Smooth muscle cell of the brain vasculature (primary cell): ENCODE measurements around the gene GNL2.
"Not testable (repeated sequence)": the region's sequence is repeated elsewhere in the genome, so short reads cannot be mapped to it uniquely, and the experiment has no call there.

Source experiments
- DNase-seq: peaks from one replicate; pipeline ENCODE4 v3.0.0-alpha.2; 2012; ENCODE audit warnings: low read depth, low spot score

The GNL2 gene

DNA sequence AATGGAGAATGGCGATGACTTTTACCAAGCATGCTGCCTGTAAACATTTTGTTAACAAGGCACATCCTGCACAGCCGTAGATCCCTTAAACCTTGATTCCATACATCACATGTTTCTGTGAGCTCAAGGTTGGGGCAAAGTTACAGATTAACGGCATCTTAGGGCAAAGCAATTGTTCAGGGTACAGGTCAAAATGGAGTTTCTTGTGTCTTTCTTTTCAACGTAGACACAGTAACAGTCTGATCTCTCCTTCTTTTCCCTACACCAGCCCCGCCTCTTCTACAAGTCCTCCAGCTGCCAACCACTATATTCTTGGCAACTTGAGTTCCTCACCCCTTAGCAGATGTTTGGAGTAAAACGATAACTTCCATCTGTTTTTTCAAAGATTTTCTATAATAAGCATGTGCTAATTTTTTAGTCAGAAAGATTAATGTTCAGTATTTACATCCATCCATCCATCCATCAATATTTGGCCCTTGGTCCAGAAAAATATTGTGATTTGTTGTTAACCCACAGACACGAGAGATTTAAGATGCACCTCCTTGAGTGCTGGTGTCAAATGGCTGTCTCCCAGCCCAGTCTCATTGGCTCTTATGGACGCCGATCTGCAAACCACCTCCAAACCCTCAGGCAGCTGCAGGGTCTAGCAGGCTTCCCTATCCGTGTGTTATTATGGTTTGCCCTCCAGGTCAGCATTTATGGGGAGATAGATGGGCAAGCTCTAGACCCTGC lies 35.2 kb downstream of the GNL2 start:
- DNase-seq: no peak

DNA sequence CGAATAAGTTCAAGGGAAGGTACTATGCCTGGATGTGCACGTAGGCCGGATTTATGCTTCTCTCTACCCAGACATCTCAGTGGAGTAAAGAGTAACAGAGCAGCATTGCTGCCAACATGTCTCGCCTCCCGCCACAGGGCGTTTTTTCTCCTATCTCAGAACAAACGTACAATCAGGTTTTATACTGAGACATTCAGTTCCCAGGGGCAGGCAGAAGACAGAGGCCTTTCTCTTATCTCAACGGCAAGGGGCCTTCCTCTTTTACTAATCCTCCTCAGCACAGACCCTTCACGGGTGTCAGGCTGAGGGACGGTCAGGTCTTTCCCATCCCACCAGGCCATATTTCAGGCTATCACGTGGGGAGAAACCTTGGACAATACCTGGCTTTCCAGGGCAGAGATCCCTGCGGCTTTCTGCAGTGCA lies 35.8 kb downstream of the GNL2 start:
- DNase-seq: not testable (repeated sequence)

DNA sequence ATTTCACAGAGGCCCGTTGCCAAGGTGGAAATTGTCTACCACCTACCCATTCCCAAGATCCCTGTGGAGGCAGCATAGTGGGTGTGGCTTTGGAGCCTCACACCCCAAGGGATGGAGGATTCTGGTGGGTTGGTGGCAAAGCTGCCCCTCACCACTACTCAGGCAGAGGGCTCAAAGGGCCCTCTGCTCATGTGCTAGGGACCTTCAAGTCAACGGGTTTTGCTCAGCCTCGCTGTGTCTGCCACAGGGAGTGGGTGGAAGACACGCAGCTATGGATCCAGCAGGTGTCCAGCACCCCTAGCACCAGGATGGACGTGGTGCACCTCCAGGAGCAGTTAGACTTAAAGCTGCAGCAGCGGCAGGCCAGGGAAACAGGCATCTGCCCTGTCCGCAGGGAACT lies 36.7 kb downstream of the GNL2 start:
- no peak for DNase-seq

DNA sequence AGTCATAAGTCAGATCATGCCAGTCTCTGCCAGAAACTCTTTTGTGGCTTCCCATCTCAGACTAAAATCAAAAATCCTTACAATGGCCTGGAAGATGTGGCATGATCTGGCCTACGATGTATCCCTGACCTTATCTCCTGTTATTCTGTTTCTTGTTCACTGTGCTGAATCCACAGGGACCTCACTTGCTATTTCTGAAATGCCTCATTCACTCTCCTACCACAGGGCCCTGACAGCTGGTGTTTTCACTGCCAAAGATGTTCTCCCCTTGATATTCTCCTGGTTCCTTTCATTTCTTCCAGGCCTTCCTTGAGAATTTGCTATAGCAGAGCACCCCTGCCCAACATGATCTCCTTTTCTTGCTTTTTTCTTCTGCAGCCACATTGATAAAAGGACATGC lies 37.3 kb downstream of the GNL2 start:
- DNase-seq: no peak

DNA sequence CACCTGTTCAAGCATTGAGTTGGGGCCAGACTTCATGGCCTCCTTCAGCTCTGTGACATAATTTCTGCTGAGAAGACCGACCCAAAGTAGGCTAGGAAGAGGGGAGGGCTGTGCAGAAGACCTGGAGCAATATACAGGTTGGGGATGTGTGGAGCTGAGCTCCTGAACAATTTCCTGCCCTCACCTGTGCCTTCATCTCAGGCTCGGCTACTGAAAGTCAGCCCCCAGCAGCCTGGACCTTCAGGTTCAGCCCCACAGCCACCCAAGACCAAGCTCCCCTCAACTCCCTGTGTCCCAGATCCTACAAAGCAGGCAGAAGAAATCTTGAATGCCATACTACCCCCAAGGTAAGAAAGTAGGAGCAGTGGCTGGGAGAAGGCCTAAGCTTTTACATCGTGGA lies 38.3 kb downstream of the GNL2 start:
- DNase-seq: no peak

DNA sequence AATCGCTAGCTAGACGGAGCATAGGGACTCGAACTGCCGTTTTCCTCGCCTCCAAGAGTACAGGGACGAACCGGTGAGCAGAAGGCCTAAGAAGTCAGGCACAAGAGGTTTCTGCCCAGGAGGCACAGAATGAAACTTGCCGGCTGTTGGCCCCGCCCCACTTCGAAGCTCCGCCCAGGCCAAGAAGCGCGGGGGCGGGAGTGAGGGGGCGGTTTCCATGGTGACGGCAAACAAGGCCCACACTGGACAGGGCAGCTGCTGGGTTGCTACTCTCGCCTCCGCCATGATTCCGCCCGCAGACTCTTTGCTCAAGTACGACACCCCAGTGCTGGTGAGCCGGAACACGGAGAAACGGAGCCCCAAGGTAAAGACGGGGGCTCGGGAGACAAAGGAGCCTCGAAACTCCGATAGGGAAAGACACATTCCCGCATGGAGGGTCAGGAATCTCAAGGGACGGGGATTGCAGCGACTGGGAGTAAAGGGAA lies 39.0 kb downstream of the GNL2 start, which contains the start of gene DNALI1:
DNALI1 (plus strand) TSS at position 229 of the 485 bp plus-strand sequence; CDS start at position 284, 55 bp downstream.
- DNase-seq: peak; percentile 67

DNA sequence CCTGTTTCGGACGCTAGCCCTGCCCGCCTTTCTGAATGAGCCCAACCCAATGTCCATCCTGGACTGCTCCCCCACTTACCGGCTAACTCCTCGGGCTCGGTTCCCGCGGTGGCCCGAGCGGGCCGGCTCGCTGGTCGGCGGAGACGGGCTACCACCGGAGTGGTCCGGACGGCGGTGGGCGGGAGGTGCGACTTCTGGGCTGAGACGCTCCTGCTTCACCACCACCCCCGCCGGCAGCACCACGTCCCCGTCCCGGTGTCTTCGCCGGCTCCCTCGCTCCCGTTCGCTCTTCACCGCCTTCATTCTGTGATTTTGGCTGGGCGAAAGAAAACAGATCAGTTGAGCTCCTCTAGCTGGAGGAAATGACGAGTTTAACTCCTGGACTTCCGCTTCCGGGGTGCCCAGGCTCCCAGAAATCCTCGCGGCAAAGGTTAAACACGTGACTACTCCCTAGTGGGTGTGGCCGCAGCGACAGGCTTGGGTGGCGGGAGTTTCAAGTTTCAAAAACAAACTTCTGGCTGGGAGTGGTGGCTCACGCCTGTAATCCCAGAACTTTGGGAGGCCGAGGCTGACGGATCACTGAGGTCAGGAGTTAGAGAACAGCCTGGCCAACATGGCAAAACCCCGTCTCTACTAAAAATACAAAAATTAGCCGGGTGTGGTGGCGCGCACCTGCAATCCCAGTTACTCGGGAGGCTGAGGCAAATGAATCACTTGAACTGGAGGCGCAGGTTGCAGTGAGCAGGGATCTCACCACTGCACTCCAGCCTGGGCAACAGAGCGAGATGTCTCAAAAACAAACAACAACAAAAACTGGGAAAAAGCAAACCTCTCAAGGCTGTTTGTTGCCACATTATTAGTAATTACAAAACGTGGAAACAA lies 41.6 kb downstream of the GNL2 start, which contains the start of gene SNIP1:
SNIP1 (minus strand) TSS at position 367 of the 882 bp plus-strand sequence; CDS start at position 303, 64 bp downstream.
- DNase-seq: peak; percentile 80

DNA sequence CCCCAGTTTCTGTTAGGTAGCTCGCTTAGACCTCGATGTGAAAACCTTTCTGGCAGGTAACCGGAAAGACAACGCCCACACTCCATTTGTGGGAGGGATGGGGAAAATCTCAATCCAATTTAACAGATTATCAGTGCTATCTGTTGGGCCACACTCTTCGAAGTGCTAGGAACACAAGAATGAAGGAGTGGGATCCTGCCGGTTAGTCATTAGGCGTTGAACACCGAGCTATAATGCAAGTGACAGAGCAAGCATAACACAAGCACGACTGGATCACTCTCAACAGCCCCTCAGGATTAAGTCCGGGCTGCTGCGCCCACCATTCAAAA lies 42.2 kb downstream of the GNL2 start:
- no peak for DNase-seq

DNA sequence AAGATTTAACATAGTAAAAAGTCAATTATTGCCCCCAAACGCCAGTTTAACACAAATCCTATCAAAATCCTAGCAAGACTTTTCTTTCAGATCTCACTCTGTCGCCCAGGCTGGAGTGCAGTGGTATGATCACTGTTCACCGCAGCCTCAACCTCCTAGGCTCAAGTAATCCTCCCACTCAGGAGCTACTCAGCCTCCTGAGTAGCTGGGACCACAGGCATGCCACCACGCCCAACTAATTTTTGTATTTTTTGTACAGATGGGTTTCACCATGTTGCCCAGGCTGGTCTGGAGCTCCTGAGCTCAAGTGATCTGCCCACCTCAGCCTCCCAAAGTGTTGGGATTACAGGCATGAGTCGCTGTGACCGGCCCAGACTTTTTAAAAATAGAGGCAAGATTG lies 46.4 kb downstream of the GNL2 start:
- no peak for DNase-seq

DNA sequence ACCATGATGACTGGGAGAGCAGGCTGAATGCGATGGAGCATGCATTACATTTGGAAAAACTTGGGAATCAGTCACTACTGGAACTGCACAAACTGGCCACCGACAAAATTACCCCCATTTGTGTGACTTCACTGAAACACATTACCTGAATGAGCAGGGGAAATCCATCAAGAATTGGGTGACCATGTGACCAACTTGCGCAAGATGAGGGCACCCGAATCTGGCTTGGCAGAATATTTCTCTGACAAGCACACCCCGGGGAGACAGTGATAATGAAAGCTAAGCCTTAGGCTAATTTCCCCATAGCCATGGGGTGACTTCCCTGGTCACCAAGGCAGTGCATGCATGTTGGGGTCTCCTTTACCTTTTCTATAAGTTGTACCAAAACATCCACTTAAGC lies 50.7 kb downstream of the GNL2 start:
- no peak for DNase-seq

DNA sequence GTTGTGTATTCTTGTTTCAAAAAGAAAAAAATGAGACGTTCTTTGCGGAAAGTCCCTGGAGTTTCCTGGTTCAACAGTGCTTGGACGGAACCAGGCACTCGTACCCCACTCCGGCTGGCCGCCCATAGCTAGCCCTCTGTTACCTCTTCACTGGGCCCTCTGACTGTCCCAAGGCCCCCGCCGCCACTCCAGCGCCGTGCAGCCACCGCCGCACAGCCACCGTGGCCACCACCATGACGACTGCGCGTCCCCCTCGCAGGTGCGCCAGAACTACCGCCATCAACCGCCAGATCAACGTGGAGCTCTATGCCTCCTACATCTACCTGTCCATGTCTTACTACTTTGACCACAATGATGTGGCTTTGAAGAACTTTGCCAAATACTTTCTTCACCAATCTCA lies 51.2 kb downstream of the GNL2 start:
- DNase-seq: no peak

DNA sequence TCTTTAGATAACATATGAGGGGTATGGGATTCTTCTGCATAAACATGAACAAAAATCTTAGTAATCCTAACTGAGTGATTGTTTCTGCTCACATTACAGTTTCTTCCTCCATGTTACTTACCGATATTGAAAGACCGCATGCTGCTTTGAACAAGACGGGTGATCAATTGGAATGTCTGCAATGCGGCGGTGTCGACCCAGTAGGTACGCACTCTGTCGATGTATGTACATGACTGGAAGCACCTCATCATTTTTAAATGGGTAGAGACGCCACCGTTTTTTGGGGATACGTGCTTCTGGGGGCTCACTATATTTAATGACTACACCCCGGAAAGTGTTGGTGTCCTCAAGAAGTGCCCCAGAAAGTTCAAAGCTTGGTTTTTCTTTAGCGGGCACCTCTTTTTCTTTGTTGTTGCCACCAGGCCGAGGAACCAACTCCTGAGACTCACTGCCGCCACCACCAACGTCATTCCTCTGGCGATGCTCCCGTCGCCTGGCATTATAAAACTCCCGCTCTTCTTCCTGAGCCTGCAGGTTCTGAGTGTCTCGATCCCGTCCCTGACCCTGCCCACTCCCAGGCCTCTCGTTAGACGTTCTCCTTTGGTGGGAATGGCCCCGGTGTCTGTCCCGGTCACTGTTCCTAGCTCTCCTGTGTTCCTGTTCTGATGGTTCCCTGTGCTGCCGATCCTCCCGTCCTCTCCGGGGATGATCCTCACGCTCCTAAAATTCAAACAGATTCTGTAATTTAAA lies 55.5 kb downstream of the GNL2 start:
- DNase-seq: no peak

DNA sequence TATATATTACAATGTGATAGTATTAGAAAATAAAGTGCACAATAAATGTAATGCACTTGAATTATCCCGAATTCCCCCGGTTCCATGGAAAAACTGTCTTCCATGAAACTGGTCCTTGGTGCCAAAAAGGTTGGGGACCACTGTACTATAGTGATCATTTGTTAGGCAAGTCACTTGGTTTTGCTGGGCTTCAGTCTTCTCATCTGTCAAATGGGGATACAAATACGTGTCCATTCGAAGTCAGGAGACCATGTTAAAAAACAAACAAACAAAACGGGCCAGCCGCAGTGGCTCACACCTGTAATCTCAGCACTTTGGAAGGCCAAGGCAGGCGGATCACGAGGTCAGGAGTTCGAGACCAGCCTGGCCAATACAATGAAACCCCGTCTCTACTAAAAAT lies 56.6 kb downstream of the GNL2 start:
- not testable (repeated sequence) for DNase-seq

DNA sequence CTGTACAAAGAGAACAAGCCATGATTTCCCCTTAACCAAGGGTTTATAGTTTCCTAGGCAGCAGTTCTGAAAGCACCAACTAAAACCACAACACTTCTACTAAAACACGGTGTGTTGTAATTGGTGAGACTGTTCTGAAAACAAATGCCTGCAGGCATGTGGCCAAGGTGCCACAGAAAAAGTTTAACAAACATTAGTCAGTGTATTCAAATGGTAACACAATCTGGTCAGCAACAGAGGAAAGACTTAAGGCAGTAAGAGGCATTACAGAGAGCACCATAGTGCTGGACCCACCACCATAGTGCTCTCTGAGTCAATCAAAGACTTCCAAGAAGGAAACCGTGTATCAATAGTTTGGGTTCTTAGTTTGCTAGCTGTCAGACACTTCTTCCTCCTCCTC lies 58.4 kb downstream of the GNL2 start:
- no peak for DNase-seq

DNA sequence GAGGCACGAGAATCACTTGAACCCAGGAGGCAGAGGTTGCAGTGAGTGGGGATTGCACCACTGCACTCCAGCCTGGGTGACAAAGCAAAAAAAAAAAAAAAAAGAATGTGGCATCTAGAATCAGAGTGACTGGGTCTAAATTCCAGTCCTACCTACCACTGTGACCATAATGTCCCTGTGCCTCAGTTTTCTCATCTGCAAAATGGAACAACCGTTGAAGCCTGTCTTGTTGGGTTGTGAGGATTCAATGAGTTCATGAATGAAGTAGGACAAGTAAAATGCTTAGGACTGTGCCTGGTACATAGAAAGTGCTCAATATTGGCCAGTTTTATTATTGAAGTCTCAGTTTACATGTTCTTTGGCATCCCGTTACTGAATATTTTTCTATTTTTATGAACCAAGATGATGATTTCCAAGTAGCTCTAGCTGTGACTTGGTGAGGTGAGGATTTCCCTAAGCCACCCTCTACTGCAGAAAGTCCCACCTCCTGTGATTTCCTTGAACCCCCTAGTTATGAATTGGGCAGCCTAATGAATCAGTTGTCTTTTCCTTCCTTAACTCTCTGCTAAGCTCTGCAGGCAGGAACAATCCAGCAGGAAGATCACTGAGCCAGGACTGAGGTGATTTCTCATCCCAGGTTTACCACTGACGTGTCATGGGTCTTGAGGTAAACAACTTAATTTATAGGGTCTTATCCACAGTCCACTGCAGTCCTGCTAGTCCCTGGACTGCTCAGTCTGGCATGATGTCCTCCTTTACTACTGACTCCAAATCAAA lies 62.2 kb downstream of the GNL2 start:
- no peak for DNase-seq

DNA sequence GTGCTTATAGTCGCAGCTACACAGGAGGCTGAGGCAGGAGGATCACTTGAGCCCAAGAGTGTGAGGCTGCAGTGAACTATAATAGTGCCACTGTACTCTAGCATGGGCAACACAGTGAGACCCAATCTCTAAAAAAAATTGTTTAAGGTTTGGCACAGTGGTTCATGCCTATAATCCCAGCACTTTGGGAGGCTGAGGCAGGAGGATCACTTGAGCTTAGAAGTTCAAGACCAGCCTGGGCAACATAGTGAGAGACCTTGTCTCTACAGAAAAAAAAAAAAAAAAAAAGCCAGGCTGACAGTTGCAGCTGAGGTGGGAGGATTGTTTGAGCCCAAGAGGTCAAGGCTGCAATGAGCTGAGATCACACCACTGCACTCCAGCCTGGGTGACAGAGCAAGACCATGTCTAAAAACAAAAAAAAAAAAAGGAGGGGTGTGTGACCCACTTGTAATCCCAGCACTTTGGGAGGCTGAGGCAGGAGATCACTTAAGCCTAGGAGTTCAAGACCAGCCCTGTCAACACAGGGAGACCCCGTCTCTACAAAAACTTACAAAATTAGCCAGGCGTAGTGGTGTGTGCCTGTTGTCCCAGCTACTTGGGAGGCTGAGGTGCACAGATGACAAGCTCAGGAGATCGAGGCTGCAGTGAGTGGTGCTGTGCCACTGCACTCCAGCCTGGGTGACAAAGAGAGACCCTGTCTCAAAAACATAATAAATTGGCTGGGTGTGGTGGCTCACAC lies 63.1 kb downstream of the GNL2 start:
- DNase-seq: not testable (repeated sequence)

DNA sequence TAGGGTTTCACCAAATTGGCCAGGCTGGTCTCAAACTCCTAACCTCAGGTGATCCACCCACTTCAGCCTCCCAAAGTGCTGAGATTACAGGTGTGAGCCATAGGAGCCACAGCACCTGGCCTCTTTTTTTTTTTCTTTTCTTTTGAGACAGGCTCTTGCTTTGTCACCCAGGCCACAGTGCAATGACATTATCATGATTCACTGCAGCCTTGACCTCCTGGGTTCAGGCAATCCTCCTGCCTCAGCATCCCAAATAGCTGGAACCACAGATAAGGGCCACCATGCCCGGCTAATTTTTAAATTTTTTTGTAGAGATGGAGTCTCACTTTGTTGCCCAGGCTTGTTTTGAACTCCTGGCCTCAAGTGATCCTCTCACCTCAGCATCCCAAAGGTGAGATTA lies 65.8 kb downstream of the GNL2 start:
- not testable (repeated sequence) for DNase-seq

DNA sequence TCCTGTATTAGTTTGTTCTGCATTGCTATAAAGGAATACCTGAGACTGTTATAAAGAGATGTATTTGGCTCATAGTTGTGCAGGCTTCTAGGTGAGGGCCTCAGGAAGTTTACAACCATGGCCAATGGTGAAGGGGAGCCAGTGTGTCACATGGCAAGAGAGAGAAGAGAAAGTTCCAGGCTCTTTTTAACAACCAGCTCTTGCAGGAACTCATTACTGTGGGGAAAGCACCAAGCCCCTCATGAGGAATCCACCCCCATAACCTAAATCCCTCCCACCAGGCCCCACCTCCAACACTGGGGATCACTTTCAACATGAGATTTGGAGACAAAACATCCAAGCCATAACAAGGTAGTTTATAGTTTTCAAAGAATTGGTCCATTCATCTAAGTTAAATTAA lies 76.1 kb downstream of the GNL2 start:
- no peak for DNase-seq

DNA sequence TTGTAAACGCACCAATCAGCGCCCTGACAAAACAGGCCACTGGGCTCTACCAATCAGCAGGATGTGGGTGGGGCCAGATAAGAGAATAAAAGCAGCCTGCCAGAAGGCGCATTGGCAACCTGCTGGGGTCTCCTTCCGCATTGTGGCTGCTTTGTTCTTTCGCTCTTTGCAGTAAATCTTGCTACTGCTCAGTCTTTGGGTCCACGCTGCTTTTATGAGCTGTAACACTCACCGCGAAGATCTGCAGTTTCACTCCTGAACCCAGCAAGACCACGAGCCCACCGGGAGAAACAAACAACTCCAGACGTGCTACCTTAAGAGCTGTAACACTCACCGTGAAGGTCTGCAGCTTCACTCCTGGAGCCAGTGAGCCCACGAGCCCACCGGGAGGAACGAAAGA lies 76.8 kb downstream of the GNL2 start:
- not testable (repeated sequence) for DNase-seq

DNA sequence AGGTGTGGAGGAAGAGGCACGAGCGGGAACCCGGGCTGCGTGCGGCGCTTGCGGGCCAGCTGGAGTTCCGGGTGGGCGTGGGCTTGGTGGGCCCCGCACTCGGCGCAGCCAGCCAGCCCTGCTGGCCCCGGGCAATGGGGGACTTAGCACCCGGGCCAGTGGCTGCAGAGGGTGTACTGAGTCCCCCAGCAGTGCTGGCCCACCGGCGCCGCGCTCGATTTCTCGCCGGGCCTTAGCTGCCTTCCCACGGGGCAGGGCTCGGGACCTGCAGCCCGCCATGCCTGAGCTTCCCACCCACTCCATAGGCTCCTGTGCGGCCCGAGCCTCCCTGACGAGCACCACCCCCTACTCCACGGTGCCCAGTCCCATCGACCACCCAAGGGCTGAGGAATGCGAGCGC lies 77.5 kb downstream of the GNL2 start:
- DNase-seq: not testable (repeated sequence)
